IgD-negative memory B cell (primary cell): ENCODE data around the gene SLC9A9. TPM values are rescaled to one million over a fixed set of nuclear protein-coding genes. Genes with fewer than 3 reads are reported as not detected.

Experiments
- H3K27ac Mint-ChIP-seq, 3 donors: one replicate each; pipeline ENCODE4 v1.8.0; 2020 to 2022; ENCODE audit warnings: mild to moderate bottlenecking in 3 of 3, mixed read lengths in 3 of 3, moderate library complexity in 1 of 3
- H3K27me3 Mint-ChIP-seq: one replicate; pipeline ENCODE4 v1.8.0; 2021; ENCODE audit warnings: mixed read lengths
- H3K36me3 Mint-ChIP-seq: one replicate; pipeline ENCODE4 v1.8.0; 2020; ENCODE audit warnings: mild to moderate bottlenecking, mixed read lengths
- H3K4me1 Mint-ChIP-seq, 3 donors: one replicate each; pipeline ENCODE4 v1.8.0; 2020 to 2022; ENCODE audit warnings: mixed read lengths in 3 of 3, mild to moderate bottlenecking in 1 of 3
- H3K4me3 Mint-ChIP-seq, 4 donors: one replicate each; pipeline ENCODE4 v1.8.0; 2020 to 2022; ENCODE audit warnings: mild to moderate bottlenecking in 4 of 4, mixed read lengths in 4 of 4, moderate library complexity in 3 of 4
- H3K9me3 Mint-ChIP-seq, 3 donors: one replicate each; pipeline ENCODE4 v1.8.0; 2020 to 2021; ENCODE audit warnings: mixed read lengths in 3 of 3, mild to moderate bottlenecking in 1 of 3
- polyA plus RNA-seq: library from polyadenylated mRNA; unstranded; fragments of 300-500 nt; fragmentation: Illumina TruSeq; gene quantifications from one replicate; pipeline ENCODE4 v1.2.3, GENCODE V29; 2021

Gene SLC9A9
- polyA plus RNA-seq, 1 donor from 2014 or later, result 9.1 TPM

GRCh38 chr3:143830063-143830462 is 18.2 kb downstream of the SLC9A9 start:
- Mint-ChIP-seq H3K4me1 (peaks cover 20 to 29% (median 29%) of the 10 kb centered on the region in 3 donors), H3K27me3 (no peaks in the 10 kb centered on the region), H3K36me3 (peaks cover 2% of the 10 kb centered on the region), H3K27ac (no peak overlapping the region), H3K9me3 (no peaks in the 10 kb centered on the region), H3K4me3 (no peak overlapping the region)

GRCh38 chr3:143827425-143827824 is 20.8 kb downstream of the SLC9A9 start:
- Mint-ChIP-seq H3K36me3 (peaks cover 2% of the 10 kb centered on the region), H3K4me3 (no peak overlapping the region), H3K4me1 (peaks cover 18 to 30% (median 29%) of the 10 kb centered on the region in 3 donors), H3K27ac (no peak overlapping the region), H3K27me3 (no peaks in the 10 kb centered on the region), H3K9me3 (no peaks in the 10 kb centered on the region)

GRCh38 chr3:143826296-143826695 is 22.0 kb downstream of the SLC9A9 start:
- H3K4me3 Mint-ChIP-seq, result peak overlapping the region in 2 of 4 donors; percentile 63 to 80
- H3K27ac Mint-ChIP-seq, result no peak overlapping the region
- H3K27me3 Mint-ChIP-seq, result no peaks in the 10 kb centered on the region
- no peaks in the 10 kb centered on the region for H3K9me3 Mint-ChIP-seq
- peaks cover 14 to 23% (median 23%) of the 10 kb centered on the region in 3 donors for H3K4me1 Mint-ChIP-seq
- H3K36me3 Mint-ChIP-seq, result peaks cover 2% of the 10 kb centered on the region

- Mint-ChIP-seq H3K36me3 (peaks cover 2% of the 10 kb centered on the region), H3K4me3 (peak overlapping the region in 2 of 4 donors; percentile 6 to 80), H3K9me3 (no peaks in the 10 kb centered on the region), H3K4me1 (peaks cover 14 to 26% (median 17%) of the 10 kb centered on the region in 3 donors), H3K27ac (no peak overlapping the region), H3K27me3 (no peaks in the 10 kb centered on the region)
Observed at GRCh38 chr3:143825513-143825912, 22.8 kb downstream of the SLC9A9 start.

- H3K36me3 Mint-ChIP-seq, result peaks cover 2% of the 10 kb centered on the region
- H3K27ac Mint-ChIP-seq, result no peak overlapping the region
- no peaks in the 10 kb centered on the region for H3K9me3 Mint-ChIP-seq
- no peaks in the 10 kb centered on the region for H3K27me3 Mint-ChIP-seq
- H3K4me3 Mint-ChIP-seq, result peak overlapping the region in 2 of 4 donors; percentile 24 to 80
- peaks cover 14 to 26% (median 17%) of the 10 kb centered on the region in 3 donors for H3K4me1 Mint-ChIP-seq
Observed at GRCh38 chr3:143824735-143825385, 23.4 kb downstream of the SLC9A9 start.

GRCh38 chr3:143822798-143823197 is 25.5 kb downstream of the SLC9A9 start:
- H3K4me1 Mint-ChIP-seq, result peaks cover 14 to 26% (median 17%) of the 10 kb centered on the region in 3 donors
- H3K27ac Mint-ChIP-seq, result peak overlapping the region in 1 of 3 donors; percentile 25
- H3K36me3 Mint-ChIP-seq, result peaks cover 4% of the 10 kb centered on the region
- no peaks in the 10 kb centered on the region for H3K9me3 Mint-ChIP-seq
- H3K4me3 Mint-ChIP-seq, result no peak overlapping the region
- no peaks in the 10 kb centered on the region for H3K27me3 Mint-ChIP-seq

GRCh38 chr3:143822374-143822773 is 25.9 kb downstream of the SLC9A9 start:
- Mint-ChIP-seq H3K4me1 (peaks cover 14 to 26% (median 17%) of the 10 kb centered on the region in 3 donors), H3K27me3 (no peaks in the 10 kb centered on the region), H3K4me3 (no peak overlapping the region), H3K9me3 (no peaks in the 10 kb centered on the region), H3K27ac (no peak overlapping the region), H3K36me3 (peaks cover 6% of the 10 kb centered on the region)

GRCh38 chr3:143821862-143822261 is 26.4 kb downstream of the SLC9A9 start:
- Mint-ChIP-seq H3K36me3 (peaks cover 6% of the 10 kb centered on the region), H3K4me3 (peak overlapping the region in 1 of 4 donors; percentile 17), H3K9me3 (no peaks in the 10 kb centered on the region), H3K27ac (no peak overlapping the region), H3K4me1 (peaks cover 14 to 25% (median 17%) of the 10 kb centered on the region in 3 donors), H3K27me3 (no peaks in the 10 kb centered on the region)

- peaks cover 7 to 16% (median 7%) of the 10 kb centered on the region in 3 donors for H3K4me1 Mint-ChIP-seq
- H3K36me3 Mint-ChIP-seq, result peaks cover 10% of the 10 kb centered on the region
- H3K4me3 Mint-ChIP-seq, result peak overlapping the region in 2 of 4 donors; percentile 17
- H3K27me3 Mint-ChIP-seq, result no peaks in the 10 kb centered on the region
- no peaks in the 10 kb centered on the region for H3K9me3 Mint-ChIP-seq
- no peak overlapping the region for H3K27ac Mint-ChIP-seq
Observed at GRCh38 chr3:143820466-143821221, 27.6 kb downstream of the SLC9A9 start.

- Mint-ChIP-seq H3K4me1 (peaks cover 2 to 10% (median 3%) of the 10 kb centered on the region in 3 donors), H3K27me3 (no peaks in the 10 kb centered on the region), H3K4me3 (no peak overlapping the region), H3K27ac (no peak overlapping the region), H3K36me3 (peaks cover 10% of the 10 kb centered on the region), H3K9me3 (no peaks in the 10 kb centered on the region)
Observed at GRCh38 chr3:143819890-143820289, 28.4 kb downstream of the SLC9A9 start.

- Mint-ChIP-seq H3K36me3 (peaks cover 12% of the 10 kb centered on the region), H3K4me3 (peak overlapping the region in 2 of 4 donors; percentile 30 to 51), H3K9me3 (no peaks in the 10 kb centered on the region), H3K27me3 (no peaks in the 10 kb centered on the region), H3K4me1 (peaks cover 24 to 26% (median 25%) of the 10 kb centered on the region in 3 donors), H3K27ac (peak overlapping the region in 1 of 3 donors; percentile 14)
Observed at GRCh38 chr3:143814443-143814889, 33.8 kb downstream of the SLC9A9 start.

GRCh38 chr3:143812481-143812880 is 35.8 kb downstream of the SLC9A9 start:
- Mint-ChIP-seq H3K27me3 (no peaks in the 10 kb centered on the region), H3K4me3 (no peak overlapping the region), H3K4me1 (peaks cover 24 to 26% (median 25%) of the 10 kb centered on the region in 3 donors)

GRCh38 chr3:143811602-143812001 is 36.7 kb downstream of the SLC9A9 start:
- Mint-ChIP-seq H3K27ac (no peak overlapping the region), H3K27me3 (no peaks in the 10 kb centered on the region), H3K9me3 (no peaks in the 10 kb centered on the region), H3K36me3 (peaks cover 8% of the 10 kb centered on the region), H3K4me1 (peaks cover 24 to 25% (median 25%) of the 10 kb centered on the region in 3 donors), H3K4me3 (no peak overlapping the region)

More at GRCh38 chr3:143812481-143812880, 35.8 kb downstream of the SLC9A9 start:
- Mint-ChIP-seq H3K36me3 (peaks cover 9% of the 10 kb centered on the region), H3K9me3 (no peaks in the 10 kb centered on the region), H3K27ac (peak overlapping the region in 1 of 3 donors; percentile 9)

GRCh38 chr3:143810953-143811265 is 37.4 kb downstream of the SLC9A9 start:
- no peak overlapping the region for H3K27ac Mint-ChIP-seq
- H3K4me3 Mint-ChIP-seq, result peak overlapping the region in 2 of 4 donors; percentile 49 to 54

GRCh38 chr3:143810166-143810952 is 37.9 kb downstream of the SLC9A9 start:
- H3K27me3 Mint-ChIP-seq, result no peaks in the 10 kb centered on the region
- H3K4me3 Mint-ChIP-seq, result peak overlapping the region in 2 of 4 donors; percentile 49 to 54
- H3K27ac Mint-ChIP-seq, result no peak overlapping the region
- no peaks in the 10 kb centered on the region for H3K9me3 Mint-ChIP-seq
- H3K4me1 Mint-ChIP-seq, result peaks cover 24 to 25% (median 25%) of the 10 kb centered on the region in 3 donors
- peaks cover 2% of the 10 kb centered on the region for H3K36me3 Mint-ChIP-seq

More at GRCh38 chr3:143810953-143811265, 37.4 kb downstream of the SLC9A9 start:
- H3K9me3 Mint-ChIP-seq, result no peaks in the 10 kb centered on the region
- H3K4me1 Mint-ChIP-seq, result peaks cover 24 to 25% (median 25%) of the 10 kb centered on the region in 3 donors
- H3K36me3 Mint-ChIP-seq, result peaks cover 5% of the 10 kb centered on the region
- no peaks in the 10 kb centered on the region for H3K27me3 Mint-ChIP-seq
